ENCODE data around the gene WWOX. TPM values are rescaled to one million over a fixed set of nuclear protein-coding genes. Genes with fewer than 3 reads are reported as not detected.

The WWOX gene
- total RNA-seq, 6 donors from 2014 or later: 18.7 to 167 (median 31.0) TPM

DNA sequence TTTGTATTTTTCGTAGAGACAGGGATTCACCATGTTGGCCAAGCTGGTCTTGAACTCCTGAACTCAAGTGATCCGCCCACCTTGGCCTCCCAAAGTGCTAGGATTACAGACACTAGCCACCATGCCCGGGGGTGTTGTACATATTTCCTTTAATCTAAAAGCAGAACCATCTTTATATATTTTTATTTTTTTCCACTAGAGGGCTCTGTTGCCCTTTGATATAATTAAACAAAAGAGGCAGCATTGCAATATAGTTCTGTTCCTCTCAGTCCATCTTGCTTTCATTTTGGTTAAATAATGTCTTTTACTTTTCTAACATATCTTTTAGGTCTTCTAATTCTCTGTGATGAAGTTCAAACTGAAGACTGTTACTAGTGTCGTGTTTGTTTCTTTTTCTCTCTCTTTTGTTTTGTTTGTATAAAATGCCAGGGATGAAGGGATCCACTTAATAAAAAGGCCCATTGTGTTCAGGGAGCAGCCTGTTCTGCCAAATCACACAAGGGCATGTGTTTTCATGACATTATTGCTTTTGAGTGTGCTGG, 23.4 kb downstream of the WWOX start:
- H3K27me3 ChIP-seq: no peaks in the 10 kb centered on the region
- H3K9me3 ChIP-seq: no peaks in the 10 kb centered on the region
- H3K4me3 ChIP-seq: no peak overlapping the region
- ATAC-seq (ENCODE audit: low FRiP score in 2 of 2) (peak; percentile 73 to 87), DNase-seq (no peak)
- 5 to 10% methylated on average over 4 of the region's 4 CpGs for WGBS, 2 donors
- H3K27ac ChIP-seq: peak overlapping the region in 1 of 4 donors; percentile 49
- peaks cover 3 to 16% (median 6%) of the 10 kb centered on the region in 4 donors for H3K4me1 ChIP-seq
- TF ChIP-seq, protein P1, sequence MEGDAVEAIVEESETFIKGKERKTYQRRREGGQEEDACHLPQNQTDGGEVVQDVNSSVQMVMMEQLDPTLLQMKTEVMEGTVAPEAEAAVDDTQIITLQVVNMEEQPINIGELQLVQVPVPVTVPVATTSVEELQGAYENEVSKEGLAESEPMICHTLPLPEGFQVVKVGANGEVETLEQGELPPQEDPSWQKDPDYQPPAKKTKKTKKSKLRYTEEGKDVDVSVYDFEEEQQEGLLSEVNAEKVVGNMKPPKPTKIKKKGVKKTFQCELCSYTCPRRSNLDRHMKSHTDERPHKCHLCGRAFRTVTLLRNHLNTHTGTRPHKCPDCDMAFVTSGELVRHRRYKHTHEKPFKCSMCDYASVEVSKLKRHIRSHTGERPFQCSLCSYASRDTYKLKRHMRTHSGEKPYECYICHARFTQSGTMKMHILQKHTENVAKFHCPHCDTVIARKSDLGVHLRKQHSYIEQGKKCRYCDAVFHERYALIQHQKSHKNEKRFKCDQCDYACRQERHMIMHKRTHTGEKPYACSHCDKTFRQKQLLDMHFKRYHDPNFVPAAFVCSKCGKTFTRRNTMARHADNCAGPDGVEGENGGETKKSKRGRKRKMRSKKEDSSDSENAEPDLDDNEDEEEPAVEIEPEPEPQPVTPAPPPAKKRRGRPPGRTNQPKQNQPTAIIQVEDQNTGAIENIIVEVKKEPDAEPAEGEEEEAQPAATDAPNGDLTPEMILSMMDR (IDR thresholded peaks at IDR 0.05): peak in 5 of 6 experiments; percentile 30 to 63 (median 44)
- TF ChIP-seq POLR2A (IDR thresholded peaks at IDR 0.05) (no peak), POLR2AphosphoS5 (IDR thresholded peaks at IDR 0.05) (no peak), EP300 (IDR thresholded peaks at IDR 0.05) (no peak)
- peaks cover 0 to 6% (median 2%) of the 10 kb centered on the region in 4 donors for H3K36me3 ChIP-seq

DNA sequence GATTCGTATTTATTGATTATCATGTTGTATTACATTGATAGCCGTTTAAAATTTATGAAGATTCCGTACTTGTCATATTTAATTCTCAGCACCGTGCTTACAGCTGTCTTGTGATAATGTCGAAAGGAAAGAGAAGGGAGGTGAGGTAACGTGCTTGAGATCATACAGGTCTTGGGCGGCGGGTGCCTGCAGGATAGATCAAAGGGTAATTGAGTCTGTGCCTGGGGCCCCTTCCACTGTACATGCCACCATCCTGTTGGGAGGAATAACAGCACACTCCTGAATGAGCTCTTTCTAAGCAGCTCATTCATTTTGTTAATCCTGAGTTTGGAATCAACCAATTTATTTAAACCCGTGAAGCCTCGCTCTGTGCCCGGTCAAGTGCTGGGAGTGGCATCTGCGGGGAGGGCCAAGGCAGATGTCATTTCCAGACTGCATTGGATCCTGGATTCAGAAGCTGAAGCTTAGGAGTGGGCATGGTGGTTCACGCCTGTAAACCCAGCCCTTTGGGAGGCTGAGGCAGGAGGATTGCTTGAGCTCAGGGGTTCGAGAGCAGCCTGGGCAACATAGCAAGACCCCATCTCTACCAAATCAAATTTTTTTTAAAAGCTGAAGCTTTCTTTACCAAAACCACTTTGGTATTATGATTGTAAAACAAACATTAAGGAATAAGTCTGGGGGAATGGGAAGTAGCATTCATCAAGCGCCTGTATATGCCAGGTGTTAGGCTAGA, 25.8 kb downstream of the WWOX start:
- H3K4me3 ChIP-seq: no peak overlapping the region
- no peaks in the 10 kb centered on the region for H3K9me3 ChIP-seq
- ATAC-seq (ENCODE audit: low FRiP score in 2 of 2) (no peak), DNase-seq (no peak)
- peaks cover 3 to 23% (median 6%) of the 10 kb centered on the region in 4 donors for H3K4me1 ChIP-seq
- no peak overlapping the region for H3K27ac ChIP-seq
- 91 to 96% methylated on average over 15 of the region's 15 CpGs for WGBS, 2 donors
- H3K27me3 ChIP-seq: no peaks in the 10 kb centered on the region
- no peaks in the 10 kb centered on the region for H3K36me3 ChIP-seq
- TF ChIP-seq POLR2AphosphoS5 (IDR thresholded peaks at IDR 0.05): no peak
- no peak for TF ChIP-seq EP300 (IDR thresholded peaks at IDR 0.05)
- TF ChIP-seq, protein P1 (IDR thresholded peaks at IDR 0.05): no peak
- TF ChIP-seq POLR2A (IDR thresholded peaks at IDR 0.05): no peak

DNA sequence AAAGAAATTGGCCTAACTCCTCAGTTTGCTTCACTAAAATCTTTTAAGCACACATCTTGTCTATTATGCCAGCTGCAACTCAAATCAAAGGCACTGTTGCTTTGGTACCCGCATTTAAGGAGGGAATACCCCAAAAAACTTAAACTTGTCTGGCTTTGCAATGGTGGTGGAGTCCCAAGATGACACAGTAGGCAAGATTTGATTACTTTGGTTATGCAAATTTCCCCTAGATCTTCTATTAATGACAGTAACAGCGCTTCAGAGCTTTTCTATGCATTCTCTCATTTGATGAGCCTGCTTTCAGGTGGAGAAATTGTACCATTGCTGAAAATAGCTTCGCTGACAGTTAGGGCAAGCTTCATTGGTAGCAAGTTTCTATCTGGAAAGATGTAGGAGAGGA, 27.2 kb downstream of the WWOX start:
- H3K4me3 ChIP-seq: no peak overlapping the region
- H3K4me1 ChIP-seq: peaks cover 3 to 23% (median 6%) of the 10 kb centered on the region in 4 donors
- DNase-seq: no peak
- H3K27me3 ChIP-seq: no peaks in the 10 kb centered on the region
- no peaks in the 10 kb centered on the region for H3K36me3 ChIP-seq
- no peaks in the 10 kb centered on the region for H3K9me3 ChIP-seq
- WGBS, 2 donors: 86 to 92% methylated on average over 2 to 3 of the region's 3 CpGs
- H3K27ac ChIP-seq: no peak overlapping the region
- TF ChIP-seq POLR2A (IDR thresholded peaks at IDR 0.05) (no peak), POLR2AphosphoS5 (IDR thresholded peaks at IDR 0.05) (no peak), EP300 (IDR thresholded peaks at IDR 0.05) (no peak)
- TF ChIP-seq, protein P1 (IDR thresholded peaks at IDR 0.05): no peak
- no peak for ATAC-seq (ENCODE audit: low FRiP score in 2 of 2)

DNA sequence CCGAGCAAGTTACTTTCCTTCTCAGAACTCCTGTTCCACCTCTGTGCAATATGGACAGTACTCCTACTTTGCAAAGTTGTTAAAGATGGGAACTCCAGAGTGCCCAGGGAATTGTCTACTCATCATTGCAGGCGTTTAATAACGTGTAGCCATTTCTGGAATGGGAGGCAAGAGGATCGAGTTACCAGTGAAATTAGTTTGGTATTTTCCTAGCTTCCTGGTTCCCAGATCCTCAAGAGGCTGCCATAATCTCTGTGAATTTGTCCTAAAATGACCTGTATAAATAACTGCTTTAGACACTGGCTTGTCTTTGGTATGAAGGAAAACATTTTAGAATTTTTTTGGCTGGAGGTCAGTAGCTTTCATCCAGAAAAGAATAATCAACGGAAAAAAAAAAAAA, 27.7 kb downstream of the WWOX start:
- Histone ChIP-seq H3K36me3 (no peaks in the 10 kb centered on the region), H3K4me1 (peaks cover 3 to 23% (median 6%) of the 10 kb centered on the region in 4 donors), H3K27me3 (no peaks in the 10 kb centered on the region), H3K27ac (no peak overlapping the region), H3K4me3 (no peak overlapping the region), H3K9me3 (no peaks in the 10 kb centered on the region)
- DNase-seq (no peak), ATAC-seq (ENCODE audit: low FRiP score in 2 of 2) (peak in 1 of 2 donors; percentile 63)
- WGBS, 2 donors: 29 to 43% methylated on average over 5 of the region's 5 CpGs
- no peak for TF ChIP-seq POLR2AphosphoS5 (IDR thresholded peaks at IDR 0.05)
- TF ChIP-seq POLR2A (IDR thresholded peaks at IDR 0.05): no peak
- TF ChIP-seq EP300 (IDR thresholded peaks at IDR 0.05): no peak
- TF ChIP-seq, protein P1 (IDR thresholded peaks at IDR 0.05): no peak
